ENCODE results near the gene ZFHX2. TPM values are rescaled to one million over a fixed set of nuclear protein-coding genes. Genes with fewer than 3 reads are reported as not detected.

ZFHX2 gene
- total RNA-seq, 2 donors from 2014 or later = 0.59 to 0.85 TPM

GRCh38 chr14:23530375-23531055 is 21.1 kb downstream of the ZFHX2 start:
- TF ChIP-seq CTCF (IDR thresholded peaks at IDR 0.05) = no peak
- H3K27me3 ChIP-seq = no peaks in the 10 kb centered on the region
- H3K4me1 ChIP-seq = no peaks in the 10 kb centered on the region
- no peak for DNase-seq (ENCODE audit: low spot score)
- no peaks in the 10 kb centered on the region for H3K9me3 ChIP-seq
- no peak overlapping the region for H3K27ac ChIP-seq
- H3K4me3 ChIP-seq = no peak overlapping the region
- no peaks in the 10 kb centered on the region for H3K36me3 ChIP-seq

- no peak for DNase-seq (ENCODE audit: low spot score)
- Histone ChIP-seq H3K9me3 (no peaks in the 10 kb centered on the region), H3K27me3 (no peaks in the 10 kb centered on the region), H3K27ac (no peak overlapping the region), H3K4me1 (no peaks in the 10 kb centered on the region), H3K36me3 (no peaks in the 10 kb centered on the region), H3K4me3 (no peak overlapping the region)
- TF ChIP-seq CTCF (IDR thresholded peaks at IDR 0.05) = no peak
Observed at GRCh38 chr14:23529016-23529415, 22.5 kb downstream of the ZFHX2 start.

- Histone ChIP-seq H3K27me3 (no peaks in the 10 kb centered on the region), H3K4me1 (no peaks in the 10 kb centered on the region), H3K4me3 (no peak overlapping the region), H3K9me3 (no peaks in the 10 kb centered on the region), H3K27ac (no peak overlapping the region), H3K36me3 (no peaks in the 10 kb centered on the region)
- no peak for TF ChIP-seq CTCF (IDR thresholded peaks at IDR 0.05)
- DNase-seq (ENCODE audit: low spot score) = no peak
Observed at GRCh38 chr14:23528555-23528954, 23.0 kb downstream of the ZFHX2 start.

GRCh38 chr14:23525611-23526010 is 26.0 kb downstream of the ZFHX2 start:
- H3K9me3 ChIP-seq = no peaks in the 10 kb centered on the region
- H3K27me3 ChIP-seq = no peaks in the 10 kb centered on the region
- no peak overlapping the region for H3K4me3 ChIP-seq
- no peak overlapping the region for H3K27ac ChIP-seq
- H3K4me1 ChIP-seq = no peaks in the 10 kb centered on the region
- H3K36me3 ChIP-seq = no peaks in the 10 kb centered on the region
- DNase-seq (ENCODE audit: low spot score) = no peak
- TF ChIP-seq CTCF (IDR thresholded peaks at IDR 0.05) = no peak

- H3K27ac ChIP-seq = no peak overlapping the region
- no peaks in the 10 kb centered on the region for H3K9me3 ChIP-seq
- TF ChIP-seq CTCF (IDR thresholded peaks at IDR 0.05) = no peak
- no peaks in the 10 kb centered on the region for H3K4me1 ChIP-seq
- DNase-seq (ENCODE audit: low spot score) = no peak
- H3K36me3 ChIP-seq = no peaks in the 10 kb centered on the region
- H3K4me3 ChIP-seq = no peak overlapping the region
- H3K27me3 ChIP-seq = no peaks in the 10 kb centered on the region
Observed at GRCh38 chr14:23524954-23525353, 26.6 kb downstream of the ZFHX2 start.
